ENCODE data around the gene ZNF32.

GRCh38 chr10:43679509-43679908 lies 30.8 kb upstream of the ZNF32 start:
- TF ChIP-seq, protein P1, sequence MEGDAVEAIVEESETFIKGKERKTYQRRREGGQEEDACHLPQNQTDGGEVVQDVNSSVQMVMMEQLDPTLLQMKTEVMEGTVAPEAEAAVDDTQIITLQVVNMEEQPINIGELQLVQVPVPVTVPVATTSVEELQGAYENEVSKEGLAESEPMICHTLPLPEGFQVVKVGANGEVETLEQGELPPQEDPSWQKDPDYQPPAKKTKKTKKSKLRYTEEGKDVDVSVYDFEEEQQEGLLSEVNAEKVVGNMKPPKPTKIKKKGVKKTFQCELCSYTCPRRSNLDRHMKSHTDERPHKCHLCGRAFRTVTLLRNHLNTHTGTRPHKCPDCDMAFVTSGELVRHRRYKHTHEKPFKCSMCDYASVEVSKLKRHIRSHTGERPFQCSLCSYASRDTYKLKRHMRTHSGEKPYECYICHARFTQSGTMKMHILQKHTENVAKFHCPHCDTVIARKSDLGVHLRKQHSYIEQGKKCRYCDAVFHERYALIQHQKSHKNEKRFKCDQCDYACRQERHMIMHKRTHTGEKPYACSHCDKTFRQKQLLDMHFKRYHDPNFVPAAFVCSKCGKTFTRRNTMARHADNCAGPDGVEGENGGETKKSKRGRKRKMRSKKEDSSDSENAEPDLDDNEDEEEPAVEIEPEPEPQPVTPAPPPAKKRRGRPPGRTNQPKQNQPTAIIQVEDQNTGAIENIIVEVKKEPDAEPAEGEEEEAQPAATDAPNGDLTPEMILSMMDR (IDR thresholded peaks at IDR 0.05; ENCODE audit: insufficient read depth, low read depth, low read length), result no peak
- TF ChIP-seq EZH2 (IDR thresholded peaks at IDR 0.05; ENCODE audit: insufficient read depth, low read length), result no peak

All from astrocyte (in vitro differentiated cells and primary cell).